T1000 (cell line): Measurements from ENCODE around the gene ATP13A3.

Source experiments
- DNase-seq: peaks from one replicate; lab custom pipeline; 2025; ENCODE audit warnings: mixed read lengths; lab: John Stamatoyannopoulos, UW

The ATP13A3 gene

DNA sequence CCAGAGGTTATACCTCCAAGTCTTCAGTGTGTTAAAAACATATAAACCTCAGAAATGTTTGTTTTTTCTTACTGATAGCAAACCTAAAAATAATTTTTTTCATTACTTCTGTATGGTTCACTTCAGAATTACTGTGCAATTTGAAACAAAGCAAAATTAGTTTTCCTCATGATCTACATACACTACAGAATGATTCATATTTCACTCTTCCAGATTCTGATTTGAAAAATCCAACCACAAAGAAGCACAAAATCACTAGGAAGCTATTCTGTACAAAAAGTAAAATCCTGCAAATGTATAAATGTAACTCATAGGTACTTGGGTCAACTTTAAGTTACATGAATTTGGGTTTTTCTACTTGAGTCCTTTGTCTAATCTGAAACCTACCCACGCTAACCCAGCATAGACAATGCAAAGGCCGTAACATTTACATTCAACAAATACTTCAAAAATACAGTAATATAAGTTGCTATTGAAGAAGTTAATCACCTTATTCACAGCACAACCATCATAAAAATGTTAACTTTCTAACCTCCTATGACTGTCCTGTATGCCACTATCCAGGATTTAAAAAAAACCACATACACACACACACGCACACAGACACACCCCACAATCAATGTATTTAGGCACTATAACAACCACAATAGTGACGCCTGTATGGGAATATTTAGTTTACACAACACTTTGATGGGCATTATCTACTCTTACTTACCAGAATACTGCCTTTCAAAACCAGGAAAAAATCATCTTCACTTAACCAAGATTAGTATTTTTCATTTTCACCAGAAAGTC, 11.5 kb downstream of the ATP13A3 start:
- no peak for DNase-seq

- no peak for DNase-seq
Measured at GRCh38 chr3:194474675-194475074, 12.1 kb downstream of the ATP13A3 start.

DNA sequence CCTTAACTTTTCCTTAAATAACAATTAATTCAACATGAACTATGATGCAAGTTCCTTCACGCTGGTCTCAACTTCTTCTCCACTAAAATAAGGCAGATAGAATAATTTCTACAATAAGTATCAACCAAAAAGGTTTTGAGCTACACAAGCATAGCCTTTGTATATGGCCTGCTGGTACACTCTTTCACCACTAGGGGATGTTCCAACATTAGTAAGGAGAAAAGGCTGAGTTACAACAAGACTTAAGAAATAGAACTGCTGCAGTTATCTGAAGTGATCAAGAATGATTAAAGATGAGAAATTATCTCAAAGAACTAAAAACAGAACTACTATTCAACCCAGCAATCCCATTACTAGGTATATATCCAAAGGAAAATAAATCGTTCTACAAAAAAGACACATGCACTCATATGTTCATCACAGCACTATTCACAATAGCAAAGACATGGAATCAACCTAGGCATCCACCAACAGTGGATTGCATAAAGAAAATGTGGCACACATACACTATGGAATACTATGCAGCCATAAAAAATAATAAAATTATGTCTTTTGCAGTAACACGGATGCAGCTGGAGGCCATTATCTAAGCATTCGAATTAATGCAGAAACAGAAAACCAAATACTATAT, 14.4 kb downstream of the ATP13A3 start:
- no peak for DNase-seq

DNA sequence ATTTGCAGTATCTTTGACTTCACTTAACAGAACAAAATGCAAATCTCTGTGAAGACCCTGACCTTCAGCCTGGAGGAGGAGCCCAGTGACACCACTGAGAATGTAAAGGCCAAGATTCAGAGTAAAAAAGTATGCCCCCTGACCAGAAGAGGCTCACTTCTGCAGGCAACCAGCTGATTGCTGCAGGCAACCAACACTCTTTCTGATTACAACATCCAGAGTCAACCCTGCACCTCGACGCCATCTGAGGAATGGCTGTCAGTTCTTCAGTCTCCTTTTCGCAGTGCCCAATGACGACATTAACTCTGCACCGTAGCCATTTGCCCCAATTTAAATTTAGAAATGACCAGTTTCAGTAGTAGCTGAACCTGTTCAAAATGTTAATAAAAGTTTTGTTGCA, 14.9 kb downstream of the ATP13A3 start:
- DNase-seq: no peak

DNA sequence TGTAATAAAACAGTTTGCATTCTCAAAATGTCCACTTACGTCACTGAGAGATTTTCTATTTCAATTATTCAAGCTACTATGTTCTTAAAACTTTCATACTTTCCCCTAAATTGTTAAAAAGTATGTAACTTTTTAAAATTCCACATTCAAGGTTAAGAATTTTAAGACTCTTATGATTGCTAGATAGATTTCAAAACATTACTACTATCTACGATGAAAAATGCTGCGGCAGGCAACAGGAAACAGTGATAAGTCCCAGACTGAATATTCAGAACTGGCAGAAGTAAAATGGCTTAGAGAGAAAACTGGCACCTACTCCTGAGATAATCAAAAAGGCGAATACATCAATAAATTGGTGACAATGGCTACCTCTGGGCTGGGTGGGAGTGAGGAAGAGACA, 16.2 kb downstream of the ATP13A3 start:
- DNase-seq: no peak

DNA sequence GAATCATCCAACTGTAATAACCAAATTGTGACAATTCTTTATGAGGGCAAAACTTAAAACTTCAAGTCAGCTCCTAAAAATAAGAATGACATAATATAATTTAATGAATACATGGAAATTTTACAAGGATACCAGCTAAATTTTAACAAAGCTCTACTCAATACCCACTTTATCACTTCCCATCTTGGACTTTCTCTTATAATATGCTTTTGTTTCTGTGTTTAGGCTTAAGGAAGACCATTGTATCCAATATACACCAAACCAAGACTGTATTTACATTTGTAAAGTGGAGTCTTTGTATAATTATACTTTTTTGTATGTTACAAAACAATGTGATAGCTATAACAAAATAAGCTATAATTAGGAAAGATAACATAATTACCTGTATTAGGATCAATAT, 16.8 kb downstream of the ATP13A3 start:
- DNase-seq: no peak

GRCh38 chr3:194468086-194468485, 18.7 kb downstream of the ATP13A3 start:
- DNase-seq: no peak

- DNase-seq: no peak
Measured at GRCh38 chr3:194466761-194467356, 19.9 kb downstream of the ATP13A3 start.

DNA sequence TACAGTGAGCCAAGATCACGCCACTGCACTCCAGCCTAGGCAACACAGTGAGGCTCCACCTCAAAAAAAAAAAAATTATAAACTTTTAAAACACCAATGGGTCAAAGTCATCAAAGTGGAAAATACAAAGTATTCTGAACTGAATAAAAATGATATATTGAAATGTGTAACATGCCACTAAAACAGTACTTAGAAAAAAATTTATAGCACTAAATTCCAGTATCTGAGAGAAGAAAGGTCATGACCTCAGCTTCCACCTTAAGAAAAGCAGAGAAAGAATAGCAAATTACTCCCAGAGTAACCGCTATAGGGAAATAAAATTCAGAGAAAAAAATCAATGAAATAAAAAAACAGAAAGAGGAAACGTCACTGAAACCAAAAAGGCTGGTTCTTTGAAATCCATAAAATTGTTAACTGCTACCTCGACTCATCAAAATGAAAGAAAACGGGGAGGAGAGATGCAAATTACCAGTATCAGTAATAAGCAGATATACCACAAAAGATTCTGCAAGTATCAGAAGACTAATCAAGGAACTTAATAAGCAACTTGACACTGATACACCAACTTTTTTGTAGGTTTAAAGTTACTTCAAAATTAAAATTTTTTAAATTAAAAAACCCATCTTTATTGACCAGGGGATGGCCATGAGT, 20.8 kb downstream of the ATP13A3 start:
- DNase-seq: no peak

DNA sequence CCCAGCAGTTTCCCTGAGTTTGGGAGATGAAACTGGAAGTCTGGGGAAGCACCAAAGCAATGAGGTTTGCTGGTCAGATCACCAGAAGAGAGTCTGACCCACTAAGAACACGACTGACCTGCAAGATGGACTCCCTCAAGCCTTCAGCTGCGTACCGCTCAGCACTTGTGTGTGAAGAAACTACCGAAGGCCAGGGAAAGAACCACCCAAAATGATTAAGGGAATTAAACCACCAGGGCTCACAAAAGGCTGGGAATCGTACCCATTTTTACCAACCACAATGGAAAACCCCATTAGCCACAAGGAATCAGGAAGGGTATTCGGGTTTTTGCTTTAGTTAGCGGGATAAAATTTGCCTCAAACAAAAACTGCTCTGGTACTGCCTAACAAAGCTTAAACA, 21.6 kb downstream of the ATP13A3 start:
- DNase-seq: no peak

- DNase-seq: no peak
Measured at GRCh38 chr3:194464692-194465091, 22.1 kb downstream of the ATP13A3 start.

DNA sequence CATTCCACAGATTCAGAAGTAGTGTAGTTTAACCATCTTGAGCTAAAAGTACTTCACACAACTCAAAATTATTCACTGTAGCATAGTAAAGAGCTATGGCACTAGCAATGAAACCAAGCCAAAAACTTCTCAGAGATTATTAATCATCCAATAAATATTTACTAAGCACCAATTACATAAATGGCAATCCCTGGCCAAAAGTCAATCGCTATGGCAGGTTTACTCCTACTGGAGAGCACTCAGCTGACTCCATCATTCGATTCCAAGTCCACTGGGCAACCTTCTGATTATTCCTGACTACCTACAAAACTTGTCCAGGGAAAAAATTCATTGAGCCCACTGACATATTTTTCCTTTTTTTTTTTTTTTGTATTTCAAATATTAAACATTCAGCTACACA, 23.9 kb downstream of the ATP13A3 start:
- no peak for DNase-seq

GRCh38 chr3:194460566-194460965, 26.2 kb downstream of the ATP13A3 start:
- DNase-seq: no peak

- DNase-seq: no peak
Measured at GRCh38 chr3:194458131-194458530, 28.7 kb downstream of the ATP13A3 start.

GRCh38 chr3:194455481-194455880, 31.3 kb downstream of the ATP13A3 start:
- no peak for DNase-seq

- no peak for DNase-seq
Measured at GRCh38 chr3:194450341-194450740, 36.5 kb downstream of the ATP13A3 start.

- no peak for DNase-seq
Measured at GRCh38 chr3:194449913-194450312, 36.9 kb downstream of the ATP13A3 start.

DNA sequence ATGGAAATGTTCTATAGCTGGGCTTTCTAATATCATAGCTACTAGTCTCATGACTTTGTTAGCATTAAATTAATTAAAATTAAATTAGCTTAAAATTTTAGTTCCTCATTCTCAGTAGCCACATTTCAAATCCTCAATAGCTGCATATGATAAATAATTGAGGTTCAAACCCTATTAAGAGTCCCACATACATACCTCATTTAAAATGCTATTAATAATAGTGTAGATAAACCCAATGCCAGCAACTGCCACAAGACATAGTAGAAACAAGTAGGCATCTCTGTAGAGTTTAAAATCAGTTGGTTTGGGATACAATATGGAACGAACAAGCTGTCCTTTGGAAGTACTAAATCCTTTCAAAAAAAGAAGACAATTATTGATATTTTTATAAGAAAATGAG, 39.1 kb downstream of the ATP13A3 start:
- no peak for DNase-seq

DNA sequence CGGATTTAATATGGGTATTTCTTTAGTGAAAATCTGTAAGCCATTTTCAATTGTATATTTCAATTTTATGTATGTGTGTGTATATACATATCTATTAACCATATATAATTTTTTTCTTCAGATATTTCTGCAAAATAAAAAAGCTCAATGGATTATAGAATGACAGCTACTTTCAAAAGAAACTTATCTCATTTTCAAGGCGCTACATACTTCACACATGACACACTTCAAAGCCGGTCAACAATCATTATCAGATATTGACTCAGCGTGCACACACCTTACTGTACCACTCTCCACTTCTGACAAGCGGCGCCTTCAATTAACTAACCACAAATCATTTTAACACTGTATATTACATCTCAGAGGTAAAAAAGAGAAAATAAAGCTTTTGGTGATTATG, 39.6 kb downstream of the ATP13A3 start:
- no peak for DNase-seq

GRCh38 chr3:194446754-194447153, 40.0 kb downstream of the ATP13A3 start:
- DNase-seq: no peak

- no peak for DNase-seq
Measured at GRCh38 chr3:194446172-194446571, 40.6 kb downstream of the ATP13A3 start.

GRCh38 chr3:194443901-194444300, 42.9 kb downstream of the ATP13A3 start:
- no peak for DNase-seq

- no peak for DNase-seq
Measured at GRCh38 chr3:194440756-194441155, 46.0 kb downstream of the ATP13A3 start.
